ENCODE data around the gene TRIO.

TRIO gene

DNA sequence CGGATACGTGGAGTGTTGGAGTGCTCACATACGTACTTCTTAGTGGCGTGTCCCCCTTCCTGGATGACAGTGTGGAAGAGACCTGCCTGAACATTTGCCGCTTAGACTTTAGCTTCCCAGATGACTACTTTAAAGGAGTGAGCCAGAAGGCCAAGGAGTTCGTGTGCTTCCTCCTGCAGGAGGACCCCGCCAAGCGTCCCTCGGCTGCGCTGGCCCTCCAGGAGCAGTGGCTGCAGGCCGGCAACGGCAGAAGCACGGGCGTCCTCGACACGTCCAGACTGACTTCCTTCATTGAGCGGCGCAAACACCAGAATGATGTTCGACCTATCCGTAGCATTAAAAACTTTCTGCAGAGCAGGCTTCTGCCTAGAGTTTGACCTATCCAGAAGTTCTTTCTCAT is 364.9 kb downstream of the TRIO start:
- TF ChIP-seq, protein P1, sequence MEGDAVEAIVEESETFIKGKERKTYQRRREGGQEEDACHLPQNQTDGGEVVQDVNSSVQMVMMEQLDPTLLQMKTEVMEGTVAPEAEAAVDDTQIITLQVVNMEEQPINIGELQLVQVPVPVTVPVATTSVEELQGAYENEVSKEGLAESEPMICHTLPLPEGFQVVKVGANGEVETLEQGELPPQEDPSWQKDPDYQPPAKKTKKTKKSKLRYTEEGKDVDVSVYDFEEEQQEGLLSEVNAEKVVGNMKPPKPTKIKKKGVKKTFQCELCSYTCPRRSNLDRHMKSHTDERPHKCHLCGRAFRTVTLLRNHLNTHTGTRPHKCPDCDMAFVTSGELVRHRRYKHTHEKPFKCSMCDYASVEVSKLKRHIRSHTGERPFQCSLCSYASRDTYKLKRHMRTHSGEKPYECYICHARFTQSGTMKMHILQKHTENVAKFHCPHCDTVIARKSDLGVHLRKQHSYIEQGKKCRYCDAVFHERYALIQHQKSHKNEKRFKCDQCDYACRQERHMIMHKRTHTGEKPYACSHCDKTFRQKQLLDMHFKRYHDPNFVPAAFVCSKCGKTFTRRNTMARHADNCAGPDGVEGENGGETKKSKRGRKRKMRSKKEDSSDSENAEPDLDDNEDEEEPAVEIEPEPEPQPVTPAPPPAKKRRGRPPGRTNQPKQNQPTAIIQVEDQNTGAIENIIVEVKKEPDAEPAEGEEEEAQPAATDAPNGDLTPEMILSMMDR (IDR thresholded peaks at IDR 0.05): no peak
- H3K9me3 ChIP-seq: no peaks in the 10 kb centered on the region
- H3K27ac ChIP-seq: no peak overlapping the region
- H3K4me1 ChIP-seq (ENCODE audit: control insufficient read depth in 1 of 2, insufficient read depth in 1 of 2, low read depth in 1 of 2, low read length in 1 of 2): no peaks in the 10 kb centered on the region
- H3K36me3 ChIP-seq: peaks cover 35% of the 10 kb centered on the region
- no peak overlapping the region for H3K4me3 ChIP-seq (ENCODE audit: low read depth in 1 of 2, low read length in 1 of 2)
- no peaks in the 10 kb centered on the region for H3K27me3 ChIP-seq

DNA sequence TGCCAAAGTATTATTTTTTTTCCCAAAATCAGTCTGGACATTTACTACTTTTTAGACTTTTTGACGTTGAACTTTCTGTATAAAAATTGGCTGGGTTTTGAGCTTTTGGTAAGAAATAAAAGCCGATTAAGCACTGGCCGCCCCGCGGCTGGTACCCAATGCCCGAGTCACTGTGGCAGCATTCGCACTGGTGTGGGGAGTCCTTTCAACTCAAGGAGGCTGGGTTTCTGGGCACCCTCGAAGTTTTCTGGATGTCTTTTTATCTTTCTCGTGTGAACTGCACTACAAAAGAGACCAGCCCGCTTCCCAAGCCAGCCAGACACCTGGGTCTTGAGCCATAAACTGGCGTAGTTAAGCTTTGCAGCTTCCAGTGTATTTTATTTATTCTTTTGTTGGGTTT is 366.4 kb downstream of the TRIO start:
- Histone ChIP-seq H3K9me3 (no peaks in the 10 kb centered on the region), H3K36me3 (peaks cover 24% of the 10 kb centered on the region), H3K4me3 (ENCODE audit: low read depth in 1 of 2, low read length in 1 of 2) (no peak overlapping the region), H3K27ac (no peak overlapping the region), H3K4me1 (ENCODE audit: control insufficient read depth in 1 of 2, insufficient read depth in 1 of 2, low read depth in 1 of 2, low read length in 1 of 2) (no peaks in the 10 kb centered on the region), H3K27me3 (no peaks in the 10 kb centered on the region)
- TF ChIP-seq, protein P1 (IDR thresholded peaks at IDR 0.05): no peak

DNA sequence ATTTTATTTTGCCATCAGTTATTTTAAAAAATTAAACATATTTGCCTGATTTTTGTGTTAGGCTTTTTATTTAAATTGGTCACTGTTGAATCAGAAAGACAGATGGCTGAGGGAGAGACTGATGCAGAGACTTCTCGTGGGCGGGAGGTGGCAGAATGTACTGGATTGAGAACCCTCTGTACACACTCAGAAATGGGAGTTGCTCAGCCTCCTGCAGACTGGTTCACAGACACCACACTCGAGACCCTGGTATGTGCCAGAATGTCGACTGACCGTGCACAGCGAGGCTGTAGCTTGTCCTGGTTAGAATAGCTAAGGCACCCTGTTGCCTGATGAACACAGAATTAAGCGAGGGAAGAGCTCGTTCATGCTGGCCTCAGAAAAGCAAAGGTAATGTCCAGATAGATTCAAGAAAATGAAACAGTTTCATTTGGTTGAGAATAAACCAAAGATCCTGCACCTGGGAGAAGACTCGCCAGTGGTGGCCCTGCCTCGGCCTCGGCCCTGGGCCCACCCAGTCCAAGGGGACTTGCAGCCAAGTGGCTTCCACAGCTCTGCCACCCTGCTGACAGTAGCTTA is 367.1 kb downstream of the TRIO start:
- TF ChIP-seq, protein P1 (IDR thresholded peaks at IDR 0.05): no peak
- no peak overlapping the region for H3K27ac ChIP-seq
- peaks cover 24% of the 10 kb centered on the region for H3K36me3 ChIP-seq
- H3K4me3 ChIP-seq (ENCODE audit: low read depth in 1 of 2, low read length in 1 of 2): no peak overlapping the region
- no peaks in the 10 kb centered on the region for H3K27me3 ChIP-seq
- no peaks in the 10 kb centered on the region for H3K4me1 ChIP-seq (ENCODE audit: control insufficient read depth in 1 of 2, insufficient read depth in 1 of 2, low read depth in 1 of 2, low read length in 1 of 2)
- H3K9me3 ChIP-seq: no peaks in the 10 kb centered on the region

DNA sequence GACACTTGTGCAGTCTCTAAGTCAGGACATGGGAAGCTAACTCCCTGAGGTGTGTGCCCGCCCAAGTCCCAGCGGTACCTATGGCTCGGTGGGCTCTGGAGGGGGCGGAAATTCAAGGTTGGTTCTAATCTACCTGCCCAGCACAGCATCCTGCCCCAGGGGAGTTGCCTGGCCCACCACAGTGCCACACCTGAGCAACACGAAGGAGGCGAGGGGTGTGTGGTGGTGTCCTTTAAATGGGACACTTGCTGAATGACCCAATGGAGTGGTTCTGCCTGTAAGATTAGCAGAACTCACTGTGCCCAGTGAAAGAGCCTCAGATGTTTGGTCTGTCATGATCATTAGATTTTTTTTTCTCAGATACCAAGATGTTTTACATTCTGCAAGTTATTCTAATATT is 367.7 kb downstream of the TRIO start:
- Histone ChIP-seq H3K9me3 (no peaks in the 10 kb centered on the region), H3K36me3 (peaks cover 24% of the 10 kb centered on the region)

DNA sequence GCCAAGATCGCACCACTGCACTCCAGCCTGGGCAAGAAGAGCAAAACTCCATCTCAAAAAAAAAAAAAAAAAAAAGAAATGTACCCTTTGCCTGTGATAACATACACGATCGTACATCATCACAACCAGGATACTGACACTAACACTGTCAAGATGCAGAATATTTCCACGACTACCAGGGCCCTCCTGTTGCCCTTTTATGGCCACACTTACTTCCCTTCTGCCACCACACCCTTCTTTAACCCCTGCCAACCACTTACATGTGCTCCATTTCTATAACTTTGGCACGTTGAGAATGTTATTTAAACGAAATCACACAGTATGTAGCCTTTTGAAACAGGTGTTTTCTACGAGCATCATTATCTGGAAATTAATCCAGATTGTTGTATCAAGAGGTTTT is 369.4 kb downstream of the TRIO start:
- Histone ChIP-seq H3K9me3 (no peaks in the 10 kb centered on the region), H3K4me3 (ENCODE audit: low read depth in 1 of 2, low read length in 1 of 2) (no peak overlapping the region), H3K27me3 (no peaks in the 10 kb centered on the region), H3K27ac (no peak overlapping the region), H3K36me3 (peaks cover 9% of the 10 kb centered on the region), H3K4me1 (ENCODE audit: control insufficient read depth in 1 of 2, insufficient read depth in 1 of 2, low read depth in 1 of 2, low read length in 1 of 2) (no peaks in the 10 kb centered on the region)
- TF ChIP-seq, protein P1 (IDR thresholded peaks at IDR 0.05): no peak

More for the DNA sequence above, 367.7 kb downstream of the TRIO start:
- TF ChIP-seq, protein P1 (IDR thresholded peaks at IDR 0.05): no peak
- Histone ChIP-seq H3K27me3 (no peaks in the 10 kb centered on the region), H3K4me3 (ENCODE audit: low read depth in 1 of 2, low read length in 1 of 2) (no peak overlapping the region), H3K27ac (no peak overlapping the region), H3K4me1 (ENCODE audit: control insufficient read depth in 1 of 2, insufficient read depth in 1 of 2, low read depth in 1 of 2, low read length in 1 of 2) (no peaks in the 10 kb centered on the region)

DNA sequence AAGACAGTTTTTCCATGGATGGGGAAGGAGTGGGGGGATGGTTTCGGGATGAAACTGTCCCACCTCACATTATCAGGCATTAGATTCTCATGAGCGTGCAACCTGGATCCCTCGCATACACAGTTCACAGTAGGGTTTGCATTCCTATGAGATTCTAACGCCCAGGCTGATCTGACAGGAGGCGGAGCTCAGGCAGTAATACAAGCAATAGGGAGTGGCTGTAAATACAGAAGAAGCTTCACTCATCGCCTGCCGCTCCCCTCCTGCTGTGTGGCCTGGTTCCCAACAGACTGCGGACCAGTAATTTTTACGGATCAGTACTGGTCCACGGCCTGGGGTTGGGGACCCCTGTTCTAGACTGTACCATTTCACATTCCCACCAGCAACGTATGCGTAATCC is 370.1 kb downstream of the TRIO start:
- TF ChIP-seq, protein P1 (IDR thresholded peaks at IDR 0.05): no peak
- Histone ChIP-seq H3K36me3 (peaks cover 2% of the 10 kb centered on the region), H3K9me3 (no peaks in the 10 kb centered on the region), H3K4me3 (ENCODE audit: low read depth in 1 of 2, low read length in 1 of 2) (no peak overlapping the region), H3K27me3 (no peaks in the 10 kb centered on the region), H3K27ac (no peak overlapping the region), H3K4me1 (ENCODE audit: control insufficient read depth in 1 of 2, insufficient read depth in 1 of 2, low read depth in 1 of 2, low read length in 1 of 2) (no peaks in the 10 kb centered on the region)

Measured in neutrophil (primary cell).